Hematopoietic multipotent progenitor cell treated with erythropoietin and hydrocortisone succinate and interleukin-3 and kit ligand, for 17 days (in vitro differentiated cells): Measurements from ENCODE around the gene TFIP11.

ENCODE experiments used
- DNase-seq: peaks from one replicate; pipeline ENCODE4 v3.0.0-alpha.2; 2015; ENCODE audit warnings: low spot score

The TFIP11 gene

DNA sequence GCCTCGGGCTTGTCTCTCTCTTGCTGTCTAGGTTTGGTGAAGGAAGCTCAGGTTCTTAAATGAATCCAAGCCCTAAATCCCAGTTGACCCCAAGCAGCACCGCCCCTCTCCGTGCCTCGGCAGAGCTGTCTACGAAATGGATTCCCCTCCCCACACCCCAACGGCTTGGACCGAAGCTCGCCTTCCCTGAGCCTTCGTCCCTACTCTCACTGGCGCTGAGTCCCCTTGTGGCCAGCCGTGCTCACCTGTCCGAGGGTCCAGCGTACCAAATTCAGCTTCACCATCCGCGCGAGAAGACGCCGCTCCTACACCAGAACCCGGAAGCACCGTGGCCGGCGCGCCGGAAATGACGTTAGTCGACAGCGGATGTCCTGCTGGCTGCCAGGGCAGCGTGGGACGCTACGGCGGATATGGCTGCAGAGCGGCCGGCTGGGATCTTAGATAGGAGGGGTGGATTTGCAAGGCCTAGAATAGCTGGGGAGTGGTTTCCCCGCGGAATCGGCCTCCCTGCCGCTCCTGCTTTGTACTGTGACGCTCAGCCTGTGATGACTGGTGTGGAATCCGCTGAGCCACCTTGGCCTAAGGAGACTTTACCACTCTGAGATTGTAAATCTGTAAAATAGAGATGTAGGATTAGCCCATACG, at the start of gene TFIP11:
TSS of gene TFIP11 (minus strand) at position 325 of the 645 bp plus-strand sequence. CDS start 2,201 bp downstream, outside the sequence.
- peak; percentile 95 for DNase-seq

DNA sequence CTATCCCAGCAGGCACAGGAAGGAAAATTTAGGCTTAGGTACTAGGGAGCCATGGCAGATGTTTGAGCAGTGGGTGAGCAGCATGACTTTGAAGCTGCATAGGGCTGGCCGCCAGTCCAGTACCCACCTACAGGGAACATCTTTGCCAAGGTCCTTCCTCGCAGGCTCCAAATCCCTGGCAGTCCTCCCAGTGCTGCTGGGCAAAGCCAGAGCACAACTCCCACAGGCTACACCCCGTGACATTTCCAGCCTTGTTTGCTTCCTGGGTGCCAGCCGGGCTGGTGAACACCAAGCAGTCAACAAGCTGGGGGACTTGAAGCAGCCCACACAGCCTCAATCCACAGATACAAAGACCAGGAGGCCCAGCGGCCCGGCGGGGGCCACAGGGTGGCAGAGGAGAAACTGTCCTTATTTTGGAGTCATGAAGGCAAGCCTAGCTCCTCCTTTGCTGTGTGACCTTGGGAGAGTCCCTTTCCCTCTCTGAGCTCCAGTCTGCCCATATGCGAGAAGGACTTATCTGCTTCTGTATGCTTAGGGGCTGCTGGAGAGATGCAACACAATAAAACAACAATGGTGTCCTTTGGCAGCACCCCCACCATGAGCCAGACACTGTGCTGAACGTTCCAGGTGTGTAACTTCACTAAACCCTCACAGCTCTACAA, 49.6 kb upstream of the TFIP11 start:
- DNase-seq, result no peak

DNA sequence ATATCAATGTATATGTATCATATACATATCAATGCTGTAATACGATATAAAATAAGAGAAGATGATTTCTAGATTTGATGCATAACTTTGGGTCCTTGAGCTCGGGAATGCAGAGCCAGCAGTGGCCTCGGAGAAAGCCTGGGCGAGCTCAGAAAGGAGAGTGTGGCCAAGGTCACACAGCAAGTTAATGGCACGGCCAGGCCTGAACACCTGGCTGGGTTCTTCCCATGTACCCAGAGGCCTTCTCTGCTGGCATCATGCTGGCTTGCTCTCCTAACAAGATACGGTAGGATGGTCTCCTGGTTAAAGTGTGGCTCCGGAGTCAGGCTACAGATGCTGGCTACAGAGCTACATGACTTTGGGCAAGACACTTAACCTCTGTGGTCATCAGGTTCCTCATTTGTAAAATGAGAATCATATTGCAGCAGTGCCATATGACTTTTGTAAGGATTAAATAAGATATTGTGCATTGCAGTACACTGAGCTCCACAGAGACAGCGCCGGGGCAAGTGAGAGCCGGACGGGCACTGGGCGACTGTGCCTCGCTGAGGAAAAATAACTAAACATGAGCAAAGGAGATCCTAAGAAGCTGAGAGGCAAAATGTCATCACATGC, 47.8 kb upstream of the TFIP11 start:
- no peak for DNase-seq

DNA sequence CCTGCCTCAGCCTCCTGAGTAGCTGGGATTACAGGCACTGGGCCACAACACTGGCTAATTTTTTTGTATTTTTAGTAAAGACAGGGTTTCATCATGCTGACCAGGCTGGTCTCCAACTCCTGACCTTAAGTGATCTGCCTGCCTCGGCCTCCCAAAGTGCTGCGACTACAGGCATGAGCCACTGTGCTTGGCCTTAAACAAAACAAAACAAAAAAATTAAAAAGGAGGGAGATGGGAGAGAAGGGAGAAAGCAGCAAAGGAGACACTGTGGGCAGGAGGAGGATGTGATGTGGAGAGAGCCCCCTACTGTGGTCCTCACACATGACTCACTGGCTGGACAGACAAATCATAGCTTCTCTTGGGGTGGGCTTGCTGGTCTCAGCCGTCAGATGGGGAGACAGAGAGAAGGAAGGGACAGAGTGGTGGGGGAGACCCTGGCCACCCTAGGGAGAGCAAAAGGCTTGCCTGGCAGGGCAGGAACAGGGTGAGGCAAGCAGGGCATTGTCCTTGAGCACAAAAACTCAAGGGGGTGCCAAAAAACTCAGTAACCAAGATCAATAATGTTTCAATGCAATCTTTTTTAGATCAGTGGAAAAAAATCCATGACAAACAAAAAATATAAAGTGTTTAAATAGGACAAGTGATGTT, 46.1 kb upstream of the TFIP11 start:
- no peak for DNase-seq

DNA sequence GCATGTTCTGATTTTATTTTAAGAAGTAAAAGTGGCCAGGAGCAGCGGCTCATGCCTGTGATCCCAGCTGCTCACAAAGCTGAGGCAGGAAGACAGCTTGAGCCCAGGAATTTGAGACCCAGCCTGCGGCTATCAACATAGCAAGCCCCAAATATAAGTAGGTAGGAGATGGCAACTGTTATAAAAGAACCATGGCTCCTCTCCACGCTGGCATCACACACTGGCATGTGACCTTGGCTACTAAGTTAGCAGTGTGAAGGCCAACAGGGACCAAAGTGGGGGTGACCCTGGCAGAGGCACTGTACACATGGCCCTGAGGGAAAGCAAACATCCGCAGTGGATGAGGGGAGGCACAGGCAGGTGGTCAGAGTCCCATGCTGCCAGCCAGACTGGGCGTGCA, 44.6 kb upstream of the TFIP11 start:
- no peak for DNase-seq

DNA sequence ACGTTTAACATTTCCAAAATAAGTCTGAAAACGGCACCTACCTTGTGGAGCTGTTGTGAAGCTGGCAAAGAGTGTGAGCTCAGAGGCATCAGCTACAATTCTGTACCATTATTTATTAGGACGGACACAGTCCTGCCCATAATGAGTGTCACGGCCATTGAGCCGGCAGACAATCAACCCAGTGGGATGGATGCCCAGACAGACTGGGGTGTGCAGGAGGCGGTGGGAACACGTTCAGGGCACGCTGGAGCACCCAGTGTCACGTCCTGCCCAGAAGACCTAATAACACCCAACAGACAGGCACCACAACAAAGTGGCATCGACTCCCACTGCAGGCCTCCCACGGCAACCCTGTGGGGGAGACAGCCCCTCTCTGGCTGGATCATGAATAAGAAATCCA, 43.2 kb upstream of the TFIP11 start:
- DNase-seq, result no peak

DNA sequence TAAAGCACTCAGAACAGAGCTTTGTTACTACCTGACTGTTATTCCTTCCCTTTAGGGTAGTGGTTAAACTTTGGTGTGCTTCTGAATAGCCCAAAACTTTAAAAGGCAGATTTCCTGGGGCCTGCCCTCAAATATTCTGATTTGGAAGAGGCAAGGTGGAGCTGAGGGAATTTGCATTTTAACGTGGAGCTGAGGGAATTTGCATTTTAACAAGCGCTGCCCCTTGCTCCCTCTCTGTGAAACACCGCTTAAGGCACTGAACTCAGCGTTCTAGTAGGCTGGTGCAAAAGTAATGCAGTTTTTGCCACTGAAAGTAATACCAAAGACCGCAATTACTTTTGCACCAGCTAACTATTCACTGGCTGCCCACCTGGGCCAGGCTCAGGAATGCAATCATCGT, 42.7 kb upstream of the TFIP11 start:
- no peak for DNase-seq

DNA sequence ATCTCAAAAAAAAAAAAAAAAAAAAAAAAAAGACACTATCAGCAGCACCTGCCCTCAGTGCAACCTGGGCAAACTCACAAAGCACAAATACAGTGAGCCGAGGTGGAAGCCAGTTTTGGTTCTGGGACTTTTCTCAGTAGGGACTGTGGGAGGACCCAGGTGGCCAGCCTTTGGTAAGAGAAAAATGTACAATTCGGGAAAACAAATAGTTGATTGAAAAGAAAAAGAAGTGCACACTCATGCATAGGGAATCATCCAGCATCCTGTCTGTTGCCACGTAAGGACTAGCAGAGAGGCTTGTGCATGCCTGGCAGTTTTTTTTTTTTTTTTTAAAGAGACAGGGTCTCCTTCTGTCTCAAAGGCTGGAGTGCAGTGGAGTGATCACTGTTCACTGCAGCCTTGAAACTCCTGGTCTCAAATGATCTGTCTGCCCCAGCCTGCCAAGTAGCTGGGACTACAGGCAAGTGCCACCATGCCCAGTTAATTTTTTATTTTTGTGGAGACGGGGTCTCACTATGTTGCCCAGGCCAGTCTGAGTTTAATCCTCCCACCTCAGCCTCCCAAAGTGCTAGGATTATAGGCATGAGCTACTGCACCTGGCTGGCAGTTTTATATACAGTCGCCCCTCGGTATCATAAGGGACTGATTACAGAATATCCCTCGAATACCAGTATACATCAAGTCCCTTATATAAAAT, 40.9 kb upstream of the TFIP11 start:
- no peak for DNase-seq

DNA sequence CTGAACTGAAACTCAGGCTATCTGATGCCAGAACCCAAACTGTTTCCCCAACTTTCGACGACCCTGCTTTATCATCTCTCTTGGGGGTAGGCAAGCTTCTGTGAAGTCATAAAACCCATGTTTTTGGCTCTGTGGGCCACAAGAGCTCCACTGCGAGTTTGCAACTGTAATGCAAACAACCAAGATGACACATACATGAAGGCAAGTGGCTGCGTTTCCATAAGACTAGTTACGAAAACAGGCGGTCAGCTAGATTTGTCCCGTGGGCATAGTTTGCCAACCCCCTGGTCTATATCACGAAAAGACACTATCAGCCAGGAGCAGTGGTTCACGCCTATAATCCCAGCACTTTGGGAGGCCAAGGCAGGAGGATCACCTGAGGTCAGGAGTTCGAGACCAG, 40.2 kb upstream of the TFIP11 start:
- no peak for DNase-seq

DNA sequence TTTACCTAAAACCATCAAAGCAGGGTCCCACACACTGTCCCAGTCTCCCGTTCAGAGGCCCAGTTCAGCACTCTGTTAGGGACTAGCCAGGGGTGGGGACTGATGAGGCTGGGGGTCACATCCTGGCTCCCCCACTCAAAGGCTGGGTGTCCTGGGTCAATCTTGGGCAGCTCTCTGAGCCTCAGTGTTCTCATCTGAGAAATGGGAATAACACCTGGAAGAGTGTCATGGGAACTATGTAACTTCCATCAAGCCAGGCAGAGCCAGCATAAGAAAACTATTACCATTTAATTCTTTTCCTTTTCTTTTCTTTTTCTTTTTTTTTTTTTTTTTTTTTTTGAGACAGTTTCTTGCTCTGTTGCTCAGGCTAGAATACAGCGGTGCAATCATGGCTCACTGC, 39.3 kb upstream of the TFIP11 start:
- DNase-seq, result no peak

DNA sequence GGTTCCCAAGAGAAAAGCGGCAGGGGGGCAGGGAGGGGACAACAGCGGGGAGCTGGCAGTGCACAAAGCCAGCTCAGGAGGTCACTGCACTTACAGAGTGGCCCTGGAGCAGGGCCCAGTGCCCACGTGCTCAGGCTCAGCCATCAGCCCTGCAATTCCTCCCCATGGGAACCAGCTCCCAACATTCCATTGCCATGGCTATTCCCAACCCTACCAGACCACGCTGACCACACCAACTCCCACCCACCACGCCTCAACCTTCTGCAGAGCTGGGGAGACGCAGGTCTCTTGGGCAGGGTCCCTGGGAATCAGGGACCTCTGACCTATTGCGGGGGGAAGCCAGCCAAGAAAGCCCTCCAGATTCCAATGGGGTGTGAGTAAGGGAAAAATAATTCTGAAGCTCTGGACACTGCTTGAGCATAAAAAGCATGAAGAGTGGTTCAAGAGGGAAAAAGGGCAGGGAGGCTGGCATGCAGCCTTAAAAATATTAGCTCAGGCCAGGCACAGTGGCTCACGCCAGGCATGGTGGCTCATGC, 38.3 kb upstream of the TFIP11 start:
- no peak for DNase-seq

DNA sequence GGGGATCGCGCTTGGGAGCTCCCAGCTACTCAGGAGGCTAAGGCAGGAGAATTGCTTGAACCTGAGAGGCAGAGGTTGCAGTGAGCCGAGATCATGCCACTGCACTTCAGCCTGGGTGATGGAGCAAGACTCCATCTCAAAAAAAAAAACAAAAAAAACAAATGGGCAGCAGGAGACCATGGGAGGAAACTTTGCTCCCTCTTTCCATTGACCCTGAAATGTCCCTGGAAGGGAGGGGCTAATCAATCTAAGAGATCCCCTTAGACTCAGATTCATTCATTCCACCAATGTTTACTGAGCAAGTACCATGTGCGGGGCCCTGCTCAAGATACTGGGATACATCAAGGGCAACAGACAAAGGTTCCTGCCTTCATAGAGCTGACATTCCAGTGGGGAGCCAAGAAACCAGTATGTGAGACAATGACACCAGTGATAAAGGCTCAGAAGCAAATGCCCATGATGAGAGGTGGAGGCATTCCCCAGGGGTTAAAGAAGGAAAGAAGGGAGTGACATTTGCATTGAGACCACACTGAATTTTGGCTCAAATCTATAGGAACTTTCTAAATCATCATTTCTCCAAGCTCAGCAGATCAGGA, 37.7 kb upstream of the TFIP11 start:
- no peak for DNase-seq

DNA sequence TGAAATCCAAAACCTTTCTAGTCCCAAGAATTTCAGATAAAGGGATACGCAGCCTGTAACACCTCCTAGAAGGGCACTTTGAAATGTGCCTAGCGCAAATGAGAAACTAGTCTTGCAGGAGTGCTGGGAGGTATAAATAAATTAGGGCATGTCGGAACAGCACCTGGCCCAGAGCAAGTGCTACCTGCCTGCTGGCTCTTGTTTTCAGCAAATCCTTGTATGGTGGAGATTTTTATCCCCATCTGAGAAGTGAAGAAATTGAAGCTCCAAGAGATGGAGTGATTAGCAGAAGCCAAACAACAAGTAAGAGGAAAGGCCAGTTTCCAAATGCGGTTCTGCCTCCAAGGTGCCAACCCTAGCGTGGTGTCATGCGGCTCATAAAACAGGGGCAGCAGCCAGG, 36.7 kb upstream of the TFIP11 start:
- no peak for DNase-seq

DNA sequence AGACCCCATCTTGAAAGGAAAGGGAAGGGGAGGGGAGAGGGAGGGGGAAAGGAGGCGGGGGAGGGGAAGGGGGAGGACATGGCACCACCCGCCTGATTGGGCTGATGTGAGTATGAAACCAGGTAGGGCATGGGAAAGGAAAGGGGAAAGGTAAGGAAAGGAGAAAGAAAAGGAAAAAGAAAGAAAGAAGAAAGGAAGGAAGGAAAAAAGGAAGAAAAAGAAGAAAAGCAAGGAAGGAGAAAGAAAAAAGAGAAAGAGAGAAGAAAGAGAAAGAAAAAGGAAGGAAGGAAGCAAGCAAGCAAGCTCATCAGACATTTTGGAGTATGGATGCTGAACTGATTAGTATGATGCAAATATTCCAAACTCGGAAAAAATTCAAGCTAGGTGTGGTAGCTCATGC, 36.0 kb upstream of the TFIP11 start:
- no peak for DNase-seq

DNA sequence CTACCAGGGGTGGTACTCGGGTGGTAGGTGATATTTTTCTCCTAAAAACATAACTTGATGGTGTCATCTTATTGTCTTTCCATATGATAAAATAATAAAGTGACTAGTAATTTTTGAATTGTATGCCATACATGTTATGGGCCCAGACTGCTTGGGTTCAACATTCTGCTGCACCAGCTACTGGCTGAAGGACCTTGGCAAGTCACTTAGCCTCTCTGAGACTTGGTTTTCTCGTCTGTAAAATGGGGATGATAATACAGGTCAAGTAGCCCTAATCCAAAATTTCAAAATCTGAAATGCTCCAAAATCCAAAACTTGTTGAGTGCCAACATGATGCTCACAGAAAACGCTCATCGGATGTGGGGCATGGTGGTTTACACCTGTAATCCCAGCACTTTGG, 35.6 kb upstream of the TFIP11 start:
- DNase-seq, result no peak

DNA sequence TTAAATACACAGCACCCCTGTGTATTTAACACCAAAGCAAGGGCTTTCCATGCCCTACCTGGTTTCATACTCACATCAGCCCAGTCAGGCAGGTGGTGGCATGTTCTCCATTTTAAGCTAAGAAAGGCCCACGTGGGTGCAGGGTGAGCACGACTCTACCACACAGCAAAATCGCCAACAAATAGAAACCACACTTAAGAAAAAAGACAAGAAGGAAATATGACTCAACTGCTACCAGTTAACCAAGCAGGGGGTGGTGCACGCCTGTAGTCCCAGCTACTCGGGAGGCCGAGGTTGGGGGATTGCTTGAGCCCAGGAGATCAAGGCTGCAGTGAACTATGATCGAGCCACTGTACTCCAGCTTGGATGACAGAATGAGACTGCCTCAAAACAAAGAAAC, 35.2 kb upstream of the TFIP11 start:
- DNase-seq, result no peak

DNA sequence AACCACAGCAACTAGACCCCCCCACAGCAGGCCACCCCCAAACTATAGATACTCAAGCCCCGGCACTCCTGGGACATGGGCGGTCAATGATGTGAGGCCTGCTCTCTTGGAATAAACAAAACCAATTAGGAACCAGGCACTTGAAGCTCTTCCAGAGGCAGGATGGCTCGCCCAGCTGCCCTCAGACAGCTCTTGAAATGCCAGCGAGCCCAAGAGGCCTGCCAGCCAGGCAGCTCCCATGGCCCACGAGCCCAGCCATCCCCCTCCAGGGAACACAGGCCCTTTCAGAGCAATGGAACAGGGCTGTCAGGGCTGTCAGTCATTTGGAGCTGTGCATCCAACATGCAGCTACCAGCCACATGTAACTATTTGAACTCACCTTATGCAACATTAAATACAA, 34.0 kb upstream of the TFIP11 start:
- DNase-seq, result no peak

DNA sequence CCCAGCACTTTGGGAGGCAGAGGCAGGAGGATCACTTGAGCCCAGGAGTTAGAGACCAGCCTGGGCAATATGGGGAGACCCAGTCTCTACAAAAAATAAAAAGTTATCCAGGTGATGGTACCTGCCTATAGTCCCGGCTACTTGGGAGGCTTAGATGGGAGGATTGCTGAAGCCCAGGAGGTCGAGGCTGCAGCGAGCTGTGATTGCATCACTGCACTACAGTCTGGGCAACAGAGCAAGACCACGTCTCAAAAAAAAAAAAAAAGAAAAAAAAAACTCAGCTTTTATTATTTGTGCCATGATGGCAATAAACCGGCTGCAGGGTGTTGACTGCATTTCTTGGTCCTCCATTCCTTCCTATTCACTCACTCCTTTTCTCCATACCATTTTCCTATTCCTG, 33.6 kb upstream of the TFIP11 start:
- DNase-seq, result no peak

DNA sequence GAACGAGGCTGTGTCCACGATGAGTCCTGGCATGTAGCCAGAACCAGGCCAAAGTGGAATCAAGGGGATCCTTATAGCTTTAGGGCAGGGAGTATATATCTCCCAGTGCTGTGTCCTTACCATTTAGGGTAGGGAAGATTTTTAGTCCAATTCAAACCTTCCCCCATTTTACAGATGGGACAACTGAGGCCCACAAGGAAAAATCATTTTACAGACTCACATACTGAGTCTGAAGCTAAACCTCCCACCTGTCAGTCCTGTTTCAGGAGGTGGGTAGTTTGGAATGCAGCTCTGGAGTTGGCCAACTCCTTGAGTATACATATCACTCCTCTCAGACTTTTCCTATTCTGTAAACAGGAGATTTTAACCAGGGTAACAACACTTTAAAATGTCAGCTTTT, 33.1 kb upstream of the TFIP11 start:
- no peak for DNase-seq

DNA sequence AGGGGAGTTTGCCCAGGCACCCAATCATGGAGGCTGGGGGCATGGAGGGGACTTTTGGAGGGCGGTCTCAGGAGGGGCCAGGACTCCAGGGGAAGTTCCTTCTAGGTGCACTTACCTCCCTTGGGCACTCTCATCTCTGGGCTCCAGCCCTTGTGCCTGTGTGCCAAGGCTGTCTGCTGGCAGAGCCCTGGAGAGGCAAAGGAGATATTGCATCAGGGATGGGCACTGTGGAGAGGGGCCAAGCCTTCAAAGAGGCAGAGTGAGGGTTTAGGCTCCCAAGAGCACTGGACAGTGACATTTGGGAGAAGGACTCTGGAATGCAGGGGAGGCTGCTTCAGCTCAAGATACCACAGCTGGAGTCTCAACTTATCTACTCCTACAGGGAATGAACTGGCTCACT, 32.2 kb upstream of the TFIP11 start:
- DNase-seq, result no peak

DNA sequence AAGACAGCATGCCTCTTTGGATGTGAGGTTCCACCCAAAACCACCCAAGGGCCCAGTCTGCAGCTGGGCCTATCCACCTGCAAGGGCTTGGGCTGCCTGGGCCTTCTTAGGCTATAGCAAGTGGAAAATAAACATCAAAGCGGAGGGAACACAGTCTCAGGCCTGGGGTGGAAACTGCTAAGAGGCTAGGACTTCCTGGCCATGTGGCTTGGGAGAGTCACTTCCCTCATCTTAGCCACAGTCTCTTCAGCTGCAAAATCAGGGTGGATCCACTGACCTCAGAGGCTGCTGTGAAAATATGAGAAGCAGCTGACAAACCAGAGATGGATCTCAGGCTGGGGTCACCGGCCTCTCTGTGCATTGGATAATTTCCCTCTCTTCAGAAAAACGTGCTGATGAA, 30.6 kb upstream of the TFIP11 start:
- no peak for DNase-seq
